ENCODE results near the gene MICALL1. TPM values are rescaled to one million over a fixed set of nuclear protein-coding genes. Genes with fewer than 3 reads are reported as not detected.

The MICALL1 gene
- total and polyA plus RNA-seq, 9 of the 15 experiments (the other 6 are each of a cell fraction or from before 2014, with no cell fraction given), result 0.32 to 21.5 (median 6.1) TPM

- H3K9me1 ChIP-seq (ENCODE audit: control insufficient read depth, insufficient read depth, low read length), result no peaks in the 10 kb centered on the region
- no peaks in the 10 kb centered on the region for H3K4me1 ChIP-seq (replicated peaks in 1 of 2; ENCODE audit: control insufficient read depth in 2 of 2, insufficient read depth in 2 of 2, low read length in 2 of 2)
- FAIRE-seq, result no peak
- no peak overlapping the region for H3K4me2 ChIP-seq (ENCODE audit: insufficient read depth, low read length)
- in situ Hi-C loops (cut with MboI), result no loop called here
- ATAC-seq, result no peak
- no peak overlapping the region for H3K4me3 ChIP-seq
- no peak overlapping the region for H2AFZ ChIP-seq (ENCODE audit: low read depth, low read length)
- BruUV-seq (replicated peaks), result no TSS peak
- POLR2A ChIA-PET, result interaction anchor here (1.2 to 2.7 kb wide), 2 partner anchors 12 to 23 kb away, joined by 6 to 8 read pairs; partner anchors contain the start of gene POLR2F
- CTCF ChIA-PET (ENCODE audit: low intra/inter-chr PET ratio), result interaction anchor here (0.8 to 2.0 kb wide), 3 partner anchors 60 to 149 kb away, joined by 3 to 12 read pairs (median 6); partner anchors contain the start of gene MICALL1
- no peak for DNase-seq (ENCODE audit: extremely low read depth in 1 of 4, low spot score in 3 of 4)
- H4K20me1 ChIP-seq (replicated peaks; ENCODE audit: control insufficient read depth, insufficient read depth, low read length), result no peaks in the 10 kb centered on the region
- intact Hi-C loops (cut with micrococcal nuclease), result loop anchor here (1.0 to 2.0 kb wide), 2 partner anchors 77 to 149 kb away; no protein-coding TSS in a partner anchor
- H3K9ac ChIP-seq (ENCODE audit: insufficient read depth in 1 of 2, low read depth in 2 of 2, low read length in 2 of 2), result no peak overlapping the region
- H3K9me3 ChIP-seq (replicated peaks; ENCODE audit: control insufficient read depth, insufficient read depth, low read depth, low read length), result no peaks in the 10 kb centered on the region
- H3K27me3 ChIP-seq (ENCODE audit: control insufficient read depth in 2 of 2, insufficient read depth in 2 of 2, low read length in 2 of 2), result no peaks in the 10 kb centered on the region
- WGBS (ENCODE audit: insufficient coverage, low coverage, missing lambda C conversion rate), result 89% methylated on average over 8 of the region's 9 CpGs
- H3K79me2 ChIP-seq (ENCODE audit: control insufficient read depth, insufficient read depth, low read length), result peaks cover 7% of the 10 kb centered on the region; the same call in 2 of the 3 replicates
- peaks cover 62% of the 10 kb centered on the region for H3K36me3 ChIP-seq (ENCODE audit: control insufficient read depth, insufficient read depth, low read length)
- H3K27ac ChIP-seq (ENCODE audit: extremely low read depth, low read depth, low read length), result no peak overlapping the region
- TF ChIP-seq CREB5 (CRISPR knock-in tag; IDR thresholded peaks at IDR 0.05) (no peak), NR4A1 (CRISPR knock-in tag; IDR thresholded peaks at IDR 0.05) (no peak), NR4A1 (tag; IDR thresholded peaks at IDR 0.05) (no peak), ZSCAN29 (IDR thresholded peaks at IDR 0.05) (no peak), CUX1 (CRISPR knock-in tag; IDR thresholded peaks at IDR 0.05) (no peak), MCM3 (IDR thresholded peaks at IDR 0.05) (no peak), MED1 (CRISPR knock-in tag; IDR thresholded peaks at IDR 0.05; ENCODE audit: borderline replicate concordance) (no peak), ZNF197 (CRISPR knock-in tag; IDR thresholded peaks at IDR 0.05; ENCODE audit: low read depth) (no peak), THAP12 (CRISPR knock-in tag; IDR thresholded peaks at IDR 0.05) (no peak), ESRRA (IDR thresholded peaks at IDR 0.05; ENCODE audit: borderline replicate concordance, low read depth) (no peak), CREB3L1 (IDR thresholded peaks at IDR 0.05; ENCODE audit: borderline replicate concordance, low read depth) (no peak)
Observed at GRCh38 chr22:37965940-37966664, 60.0 kb downstream of the MICALL1 start.

All from K562 (cell line).